Measurements from ENCODE around the gene ZRANB2. TPM values are rescaled to one million over a fixed set of nuclear protein-coding genes. Genes with fewer than 3 reads are reported as not detected.

Gene ZRANB2
- total RNA-seq, 1 donor from 2014 or later, result 47.7 TPM

GRCh38 chr1:71068325-71069240 is 12.3 kb downstream of the ZRANB2 start:
- DNase-seq (ENCODE audit: low read depth), result no peak

GRCh38 chr1:71054791-71055190 is 26.0 kb downstream of the ZRANB2 start:
- no peak for DNase-seq (ENCODE audit: low read depth)

GRCh38 chr1:71054281-71054731 is 26.5 kb downstream of the ZRANB2 start:
- DNase-seq (ENCODE audit: low read depth), result no peak

- no peak for DNase-seq (ENCODE audit: low read depth)
Measured at GRCh38 chr1:71053758-71054157, 27.1 kb downstream of the ZRANB2 start.

GRCh38 chr1:71053146-71053545 is 27.7 kb downstream of the ZRANB2 start:
- peak; percentile 57 for DNase-seq (ENCODE audit: low read depth)

- DNase-seq (ENCODE audit: low read depth), result peak; percentile 77
Measured at GRCh38 chr1:71049951-71050598, 30.8 kb downstream of the ZRANB2 start.

- DNase-seq (ENCODE audit: low read depth), result no peak
Measured at GRCh38 chr1:71047635-71048607, 32.9 kb downstream of the ZRANB2 start, which contains the start of gene PTGER3. Gene PTGER3 (minus strand): TSS chr1:71047816. CDS start chr1:71047577, 239 bp downstream.

- no peak for DNase-seq (ENCODE audit: low read depth)
Measured at GRCh38 chr1:71046891-71047634, 33.8 kb downstream of the ZRANB2 start.

- DNase-seq (ENCODE audit: low read depth), result no peak
Measured at GRCh38 chr1:71045463-71046028, 35.3 kb downstream of the ZRANB2 start.

GRCh38 chr1:71044833-71045232 is 36.0 kb downstream of the ZRANB2 start:
- DNase-seq (ENCODE audit: low read depth), result no peak

- no peak for DNase-seq (ENCODE audit: low read depth)
Measured at GRCh38 chr1:71043065-71043464, 37.8 kb downstream of the ZRANB2 start.

GRCh38 chr1:71041806-71042205 is 39.0 kb downstream of the ZRANB2 start:
- peak; percentile 16 for DNase-seq (ENCODE audit: low read depth)

GRCh38 chr1:71039661-71040262 is 41.1 kb downstream of the ZRANB2 start:
- DNase-seq (ENCODE audit: low read depth), result no peak

GRCh38 chr1:71038942-71039341 is 41.9 kb downstream of the ZRANB2 start:
- no peak for DNase-seq (ENCODE audit: low read depth)

- no peak for DNase-seq (ENCODE audit: low read depth)
Measured at GRCh38 chr1:71037829-71038620, 42.8 kb downstream of the ZRANB2 start.

GRCh38 chr1:71037066-71037465 is 43.8 kb downstream of the ZRANB2 start:
- DNase-seq (ENCODE audit: low read depth), result no peak

- DNase-seq (ENCODE audit: low read depth), result no peak
Measured at GRCh38 chr1:71033136-71033535, 47.7 kb downstream of the ZRANB2 start.

GRCh38 chr1:71031426-71031825 is 49.4 kb downstream of the ZRANB2 start:
- DNase-seq (ENCODE audit: low read depth), result no peak

- no peak for DNase-seq (ENCODE audit: low read depth)
Measured at GRCh38 chr1:71030026-71030425, 50.8 kb downstream of the ZRANB2 start.
